HG03175 (cell line): Measurements from ENCODE around the gene SPC25.
A peak's percentile ranks its signal among the peaks of the same experiment; 100 is the strongest.
"Not testable (repeated sequence)": the region's sequence is repeated elsewhere in the genome, so short reads cannot be mapped to it uniquely, and the experiment has no call there.

Experiments used
- ATAC-seq: cut with Tn5 transposase; IDR thresholded peaks from one replicate; pipeline ENCODE4 v1.9.1; 2021; ENCODE audit warnings: mild to moderate bottlenecking, moderate library complexity; ENCODE audit not compliant: unreplicated experiment

SPC25 gene, protein sequence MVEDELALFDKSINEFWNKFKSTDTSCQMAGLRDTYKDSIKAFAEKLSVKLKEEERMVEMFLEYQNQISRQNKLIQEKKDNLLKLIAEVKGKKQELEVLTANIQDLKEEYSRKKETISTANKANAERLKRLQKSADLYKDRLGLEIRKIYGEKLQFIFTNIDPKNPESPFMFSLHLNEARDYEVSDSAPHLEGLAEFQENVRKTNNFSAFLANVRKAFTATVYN

DNA sequence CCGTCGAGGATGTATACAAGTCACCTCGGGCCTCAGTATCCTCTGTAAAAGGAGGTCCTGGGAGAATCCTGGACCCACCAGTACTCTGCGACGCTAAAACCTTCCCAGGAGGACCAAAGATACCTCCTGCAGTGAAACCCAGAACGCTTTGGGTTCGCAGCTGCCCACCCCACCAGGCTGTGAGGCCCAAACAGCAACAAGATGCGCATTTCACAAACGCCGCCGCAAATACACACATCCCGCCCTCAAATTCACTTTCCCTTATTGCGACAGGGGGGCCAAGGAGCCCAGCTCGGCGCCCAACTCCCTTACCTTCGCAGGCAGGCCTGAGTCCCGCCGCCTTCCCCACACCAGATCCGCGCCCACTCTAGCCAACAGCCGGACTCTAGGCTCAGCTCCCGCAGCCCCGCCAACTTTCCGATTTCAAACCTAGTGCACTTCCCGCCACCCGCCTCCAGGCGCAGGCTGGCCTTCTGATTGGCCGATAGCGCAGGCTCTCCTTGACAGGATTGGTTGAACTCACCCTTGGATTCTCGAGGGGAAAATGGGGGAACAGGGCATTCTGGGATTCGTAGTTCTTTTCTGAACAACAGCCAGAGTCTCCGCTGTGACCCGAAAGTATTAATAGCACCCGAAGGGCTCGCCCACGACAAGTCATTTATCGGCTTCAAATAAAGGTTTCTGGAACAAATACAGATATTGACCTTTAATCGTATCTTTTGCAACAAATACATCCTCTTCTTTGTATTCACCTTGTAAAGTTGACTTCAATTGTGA lies at the start of gene SPC25:
Gene SPC25 (minus strand): TSS at position 425 of the 777 bp plus-strand sequence. CDS start 911 bp downstream, outside the sequence.
- ATAC-seq: peak; percentile 100

DNA sequence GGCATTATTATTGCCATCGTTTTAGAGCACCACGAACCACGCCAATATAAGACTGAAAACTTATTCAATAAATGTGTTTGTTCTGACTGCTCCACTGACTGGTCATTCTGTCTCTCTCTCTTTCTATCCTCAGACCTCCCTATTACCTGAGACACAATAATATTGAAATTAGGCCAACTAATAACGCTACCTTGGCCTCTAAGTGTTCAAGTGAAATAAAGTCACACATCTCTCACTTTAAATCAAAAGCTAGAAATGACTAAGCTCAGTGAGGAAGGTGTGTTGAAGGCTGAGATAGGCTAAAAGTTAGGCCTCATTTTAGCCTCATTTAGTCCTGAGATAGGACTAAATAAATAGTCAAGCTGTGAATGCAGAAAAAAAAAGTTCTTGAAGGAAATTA lies 49.7 kb upstream of the SPC25 start:
- peak; percentile 59 for ATAC-seq

DNA sequence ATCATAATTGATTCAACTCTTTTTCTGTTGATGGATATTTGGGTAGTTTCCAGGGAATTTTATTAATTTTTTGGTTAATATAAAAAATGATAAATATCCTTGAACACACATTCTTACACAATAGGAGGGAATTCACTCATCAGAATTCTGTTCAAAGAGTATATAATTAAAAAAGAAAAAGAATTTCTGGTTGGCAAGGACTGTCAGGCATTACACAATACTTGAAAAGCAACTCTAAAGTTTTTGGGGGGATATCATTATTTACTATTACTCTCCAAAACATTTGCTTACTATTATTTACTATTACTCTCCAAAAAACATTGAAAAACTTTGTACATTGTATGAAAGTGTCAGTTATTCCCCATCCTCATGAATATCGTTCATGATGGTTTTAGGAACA lies 48.8 kb upstream of the SPC25 start:
- ATAC-seq: no peak

DNA sequence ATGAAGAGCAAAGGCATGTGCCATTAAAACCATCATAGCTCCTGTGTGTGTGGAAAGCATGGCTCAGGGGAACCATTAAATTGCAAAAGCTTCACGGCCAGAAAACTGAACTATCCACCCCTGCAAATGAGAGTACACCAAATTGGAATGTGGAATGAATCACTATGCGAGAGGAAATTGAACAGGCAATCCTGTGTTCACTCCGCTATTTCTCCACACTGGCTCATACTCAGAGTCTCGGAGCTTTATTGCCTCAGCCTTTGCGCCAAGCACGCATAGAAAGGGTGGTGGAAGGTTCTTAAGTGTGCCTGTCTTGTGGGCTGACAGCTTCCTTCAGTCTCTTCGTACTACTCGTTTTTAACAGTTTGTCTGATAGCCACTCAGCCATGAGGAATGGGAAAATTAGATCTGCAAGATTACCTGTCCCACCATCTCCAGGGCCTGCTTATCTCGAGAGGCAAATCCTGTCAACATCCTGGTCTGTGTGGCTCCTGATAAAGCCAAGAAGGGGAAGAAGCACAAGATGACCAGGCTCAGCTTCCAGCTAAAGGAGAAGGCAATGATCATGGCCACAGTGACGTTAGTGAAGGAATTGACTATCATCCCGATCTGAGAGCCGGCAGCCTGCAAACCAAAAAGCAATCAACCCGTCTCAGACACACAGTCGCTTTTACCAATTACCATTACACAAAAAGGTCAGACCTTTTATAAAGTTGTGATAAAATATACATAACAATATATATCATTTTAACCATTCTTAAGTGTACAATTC lies 45.8 kb upstream of the SPC25 start:
- no peak for ATAC-seq

DNA sequence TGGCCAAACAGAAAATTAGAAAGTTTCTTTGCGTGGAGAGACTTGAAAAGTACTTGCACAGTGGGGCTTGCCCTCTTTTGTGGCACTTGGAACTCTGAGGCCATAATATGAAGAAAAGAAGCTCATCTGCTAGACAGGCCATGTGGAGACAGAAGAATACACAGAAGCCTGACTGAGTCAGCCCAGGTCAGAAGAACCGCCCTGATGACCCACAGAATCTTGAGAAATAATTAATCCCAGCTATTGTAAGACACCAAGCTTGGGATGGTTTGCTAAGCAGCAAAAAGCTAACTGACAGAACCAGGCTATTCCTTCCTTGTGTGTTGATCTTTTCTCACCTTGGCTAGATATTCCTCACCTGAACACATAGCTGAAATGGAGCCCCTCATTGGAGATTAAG lies 44.6 kb upstream of the SPC25 start:
- no peak for ATAC-seq

DNA sequence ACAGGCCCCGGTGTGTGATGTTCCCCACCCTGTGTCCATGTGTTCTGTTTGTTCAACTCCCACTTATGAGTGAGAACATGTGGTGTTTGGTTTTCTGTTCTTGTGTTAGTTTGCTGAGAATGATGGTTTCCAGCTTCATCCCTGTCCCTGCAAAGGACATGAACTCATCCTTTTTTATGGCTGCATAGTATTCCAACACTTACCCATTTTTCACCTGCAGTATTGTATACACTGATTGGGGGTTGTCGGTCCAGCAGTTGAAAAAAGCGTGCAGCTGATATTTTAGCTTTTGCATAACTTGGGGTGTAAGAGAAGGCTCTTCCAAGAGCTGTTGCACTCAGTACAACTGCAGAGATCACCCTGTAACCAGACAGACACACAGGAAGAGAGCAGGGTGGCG lies 41.9 kb upstream of the SPC25 start:
- not testable (repeated sequence) for ATAC-seq

DNA sequence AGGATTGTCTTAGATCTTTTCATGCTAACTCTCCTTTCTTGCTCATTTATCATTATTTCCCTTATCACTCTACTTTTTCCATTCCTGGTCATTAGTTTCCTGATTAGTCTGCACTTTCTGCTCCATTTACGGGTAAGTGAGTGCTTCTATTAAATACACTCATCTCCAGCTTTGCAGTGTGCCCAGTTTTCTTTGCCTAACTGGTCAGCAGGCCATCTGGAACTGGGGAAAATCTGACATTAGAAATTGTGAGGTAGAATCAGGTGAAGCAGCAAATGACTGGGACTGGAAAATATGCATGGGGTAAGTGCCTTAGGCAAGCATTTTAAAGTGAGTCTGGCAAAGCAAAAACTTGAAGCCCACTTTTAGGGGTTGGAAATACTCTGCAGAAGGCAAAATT lies 40.0 kb upstream of the SPC25 start:
- no peak for ATAC-seq

DNA sequence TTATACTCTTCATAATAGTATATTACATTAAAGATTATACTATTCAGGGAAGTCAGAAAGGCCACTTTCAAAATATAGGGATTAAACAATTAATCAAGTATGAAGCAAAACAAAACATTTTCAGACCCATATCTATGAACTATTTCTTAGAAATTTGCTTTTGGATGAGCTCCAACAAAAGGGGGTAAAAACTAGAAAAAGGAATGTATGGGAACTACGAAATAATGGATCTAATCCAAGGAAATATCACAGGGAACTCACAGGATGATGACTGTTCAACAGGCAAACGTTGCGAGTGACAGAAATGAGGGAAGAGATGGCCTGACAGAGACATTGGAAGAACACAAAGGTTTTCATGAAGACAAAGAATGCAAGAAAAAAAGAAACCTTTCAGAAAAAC lies 38.8 kb upstream of the SPC25 start:
- ATAC-seq: no peak

DNA sequence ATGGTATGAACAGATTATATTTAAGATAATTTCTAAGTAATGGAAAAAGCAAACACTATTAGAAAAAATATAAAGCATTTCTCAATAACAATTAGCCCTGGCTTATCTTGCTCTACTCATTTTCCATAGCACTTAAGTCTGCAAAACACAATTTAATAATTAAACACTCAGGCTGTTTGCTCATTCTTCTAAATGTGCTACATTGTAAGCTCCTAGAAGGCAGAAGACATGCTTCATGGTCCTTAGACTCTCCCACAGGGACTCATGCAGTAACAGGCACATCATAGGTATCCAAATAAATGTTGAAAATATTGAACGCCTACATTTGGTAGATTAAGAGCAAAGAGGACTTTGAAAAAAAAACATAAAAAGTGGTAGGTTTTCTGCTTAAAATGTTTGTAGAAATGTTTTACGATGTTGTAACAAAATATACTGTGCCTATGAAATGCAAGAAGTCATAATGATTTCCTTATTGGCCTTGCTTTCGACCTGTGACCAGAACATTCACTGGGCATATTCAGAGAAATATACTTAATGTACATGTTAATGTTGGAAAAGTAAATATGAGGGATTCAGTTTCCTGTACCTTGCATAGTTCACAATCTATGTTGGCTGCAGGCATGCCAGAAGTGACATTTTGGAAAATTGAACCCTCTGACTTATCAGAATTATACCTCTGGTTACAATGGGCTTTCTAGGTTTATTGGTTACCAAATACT lies 38.0 kb upstream of the SPC25 start:
- ATAC-seq: no peak

DNA sequence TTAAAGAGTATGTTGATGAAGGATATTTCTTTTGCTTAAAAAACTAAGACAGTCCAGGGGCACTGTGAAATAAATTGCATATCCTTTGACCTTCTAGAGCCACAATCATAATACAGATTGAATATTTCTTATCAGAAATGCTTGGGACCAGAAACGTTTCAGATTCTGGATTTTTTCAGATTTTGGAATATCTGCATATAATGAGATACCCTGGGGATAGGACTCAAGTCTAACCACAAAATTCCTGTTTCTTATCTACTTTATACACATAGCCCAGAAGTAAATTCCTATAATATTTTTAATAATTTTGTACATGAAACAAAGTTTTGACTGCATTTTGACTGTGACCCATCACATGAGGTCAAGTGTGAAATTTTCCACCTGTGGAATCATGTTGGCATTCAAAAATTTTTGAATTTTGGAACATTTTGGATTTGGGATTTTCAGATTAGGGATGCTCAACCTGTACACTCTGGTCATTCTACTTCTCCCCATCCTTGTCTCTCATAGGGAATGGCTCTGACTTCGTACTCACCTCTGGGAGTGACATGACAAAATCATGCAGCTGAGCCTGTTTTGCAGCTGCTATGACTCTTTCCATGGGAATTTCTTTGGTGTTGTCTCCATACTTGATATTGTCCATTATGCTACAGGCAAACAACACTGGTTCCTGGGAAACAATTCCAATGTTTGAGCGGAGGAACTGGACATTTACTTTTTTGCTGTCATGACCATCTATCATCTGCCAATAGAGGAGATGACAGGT lies 36.6 kb upstream of the SPC25 start:
- no peak for ATAC-seq

DNA sequence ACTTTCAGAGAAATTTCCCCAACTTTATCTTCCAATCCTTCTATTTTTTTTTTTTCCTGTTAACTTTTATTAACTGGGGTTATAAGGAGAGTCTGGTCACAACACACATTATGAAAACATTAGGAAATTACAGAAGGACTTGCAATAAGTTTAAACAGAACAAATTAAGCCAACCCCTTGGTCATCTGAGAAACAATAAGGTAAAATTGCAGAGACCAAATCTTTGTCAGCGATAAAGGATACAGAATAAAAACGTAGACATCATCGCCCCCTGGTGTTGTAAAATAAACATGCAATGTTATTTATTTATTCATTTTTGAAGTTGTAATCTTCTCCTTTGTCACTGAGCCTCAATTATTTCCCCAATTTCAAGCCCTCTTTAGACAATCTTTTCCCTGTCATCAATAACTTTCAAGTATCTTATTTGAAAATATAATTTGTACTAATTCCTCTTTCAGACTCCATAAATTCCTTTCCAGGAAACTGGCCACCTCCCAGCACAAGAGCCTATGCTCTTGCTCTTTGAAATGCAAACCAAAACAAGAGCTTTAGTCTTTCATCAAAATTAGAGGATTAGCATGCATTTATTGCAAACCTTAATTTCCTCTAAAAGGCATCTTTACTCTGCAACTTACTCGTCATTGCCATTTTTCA lies 30.4 kb upstream of the SPC25 start:
- peak; percentile 47 for ATAC-seq

DNA sequence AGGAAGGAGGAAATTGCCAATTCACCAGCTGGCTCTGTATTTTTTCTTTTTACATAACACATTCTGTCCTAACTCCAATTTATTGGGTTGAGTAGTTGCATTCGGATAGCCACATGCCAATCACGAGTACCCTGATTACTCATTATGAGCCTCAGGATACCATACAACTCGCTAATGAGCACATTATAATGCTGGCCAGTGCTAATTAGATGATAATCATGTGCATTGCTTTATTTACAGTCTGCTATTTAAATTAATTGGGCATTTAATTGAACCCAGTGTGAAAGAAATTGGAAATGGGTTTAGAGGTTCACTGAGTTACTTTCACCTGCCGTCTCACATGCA lies 26.1 kb upstream of the SPC25 start:
- ATAC-seq: no peak

DNA sequence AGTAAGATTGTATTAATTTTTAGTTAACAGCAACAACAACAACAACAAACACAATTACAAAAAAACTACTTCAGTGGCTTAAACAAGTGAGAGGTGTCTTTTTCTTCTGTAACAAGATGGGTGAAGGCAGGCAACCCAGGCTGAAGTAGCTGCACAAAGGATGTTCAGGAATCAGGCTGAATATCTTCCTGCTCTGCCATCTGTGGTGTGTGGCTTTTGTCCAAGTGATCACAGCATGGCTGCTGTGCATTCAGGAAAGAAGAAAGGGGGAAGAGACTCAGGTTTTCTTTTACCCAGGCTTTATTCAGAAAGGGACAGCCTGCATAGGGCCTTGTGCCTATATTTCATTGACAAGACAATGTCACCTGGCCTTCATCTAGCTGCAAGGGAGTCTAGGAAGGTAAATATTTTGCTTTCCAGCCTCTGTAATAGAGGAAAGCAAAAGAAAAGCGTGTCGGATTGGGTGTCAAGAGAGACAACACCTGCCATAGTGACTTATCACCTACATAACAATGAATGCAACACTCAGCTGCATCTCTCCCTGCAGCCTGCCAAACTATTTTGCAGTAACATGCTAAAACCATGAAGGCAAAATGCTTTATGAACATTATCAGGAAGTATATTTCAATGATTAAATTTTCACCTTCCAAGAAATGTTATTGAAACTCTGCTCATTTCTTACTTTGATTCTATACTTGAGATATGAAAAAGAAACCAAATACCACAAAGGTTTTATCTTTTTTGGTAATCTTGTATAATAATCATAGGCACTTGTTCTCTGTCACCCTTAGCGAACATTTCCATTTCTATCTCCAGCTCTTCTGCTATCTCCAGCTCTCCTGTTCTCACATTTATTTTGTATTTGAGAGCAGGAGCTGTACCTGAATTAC lies 25.5 kb upstream of the SPC25 start:
- no peak for ATAC-seq

DNA sequence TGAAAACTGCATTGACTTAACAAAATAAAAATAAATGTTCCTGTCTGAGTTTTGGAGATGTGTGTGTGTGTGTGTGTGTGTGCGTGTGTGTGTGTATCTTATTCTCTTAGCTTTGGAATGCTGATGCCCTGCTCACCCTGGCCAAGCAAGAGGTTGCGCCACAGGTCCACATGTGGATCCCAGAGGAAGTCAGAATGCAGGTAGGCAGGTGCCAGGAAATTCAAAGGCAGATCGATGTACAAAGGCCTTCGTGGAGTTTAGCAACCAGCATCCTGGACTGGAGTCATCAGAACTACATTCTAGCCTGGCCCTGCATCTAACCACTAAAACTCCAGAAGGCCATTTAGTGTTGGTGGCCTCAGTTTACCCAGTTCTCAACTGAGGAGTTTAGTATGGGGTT lies 23.3 kb upstream of the SPC25 start:
- ATAC-seq: no peak

DNA sequence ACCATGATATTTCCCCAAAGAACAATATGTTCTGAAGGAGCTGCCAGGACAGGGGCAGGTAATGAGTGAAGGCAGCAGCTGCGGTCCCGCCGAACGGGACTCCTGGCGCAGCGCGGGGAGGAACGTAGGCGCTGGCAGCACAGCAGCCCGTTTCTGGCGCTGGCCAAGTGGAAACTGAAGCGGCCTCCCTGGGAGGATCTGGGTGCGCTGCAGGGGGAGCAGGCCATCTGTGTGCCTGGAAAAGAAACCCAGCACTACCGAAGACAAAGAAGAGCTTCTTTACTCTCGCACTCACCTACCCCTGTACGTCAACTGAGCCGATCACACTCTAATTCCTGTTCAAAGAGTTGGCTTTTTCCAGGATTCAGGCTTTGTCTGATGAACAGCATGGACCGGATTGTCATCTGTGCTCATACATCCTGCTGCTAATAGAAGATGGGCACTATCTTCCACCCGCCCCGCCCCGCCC lies 22.7 kb upstream of the SPC25 start:
- ATAC-seq: no peak

DNA sequence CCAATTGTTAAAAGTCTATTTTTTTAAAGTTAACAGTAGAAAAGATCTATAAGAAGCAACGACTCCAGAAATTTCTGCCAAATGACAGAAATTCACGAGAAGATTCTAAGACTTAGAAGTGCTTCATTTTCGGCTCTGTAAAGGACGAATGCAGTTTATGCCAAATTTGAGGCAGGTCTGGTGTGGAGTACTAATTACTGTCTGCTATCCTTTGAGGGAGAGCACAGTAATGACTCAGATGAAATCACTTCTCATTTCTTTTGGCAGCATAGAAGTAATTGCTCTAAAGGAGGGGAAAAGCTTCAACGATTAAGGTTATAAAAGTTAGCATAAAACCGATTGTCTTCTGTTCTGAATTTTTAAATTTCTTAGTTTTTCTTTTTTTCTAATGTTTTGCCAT lies 22.2 kb upstream of the SPC25 start:
- ATAC-seq: no peak

DNA sequence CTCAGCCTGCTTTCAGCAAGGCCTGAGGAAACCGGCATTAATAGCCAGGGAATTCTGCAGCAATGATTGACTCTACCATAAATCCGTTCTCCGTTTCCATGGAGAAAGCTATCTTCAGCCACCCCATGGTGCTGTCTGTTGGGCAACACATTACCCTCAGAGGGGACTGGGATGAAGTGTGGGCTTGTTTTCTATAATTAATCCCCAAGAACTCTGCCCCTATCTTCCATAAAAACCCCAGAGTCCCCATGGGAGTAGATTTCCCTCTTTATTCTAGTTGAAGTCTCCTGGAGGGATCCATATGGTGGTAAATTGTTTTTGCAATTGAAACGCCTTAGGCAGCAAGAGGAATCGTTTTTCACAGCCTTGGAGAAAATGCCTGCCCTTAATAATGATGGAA lies 20.1 kb upstream of the SPC25 start:
- ATAC-seq: no peak

DNA sequence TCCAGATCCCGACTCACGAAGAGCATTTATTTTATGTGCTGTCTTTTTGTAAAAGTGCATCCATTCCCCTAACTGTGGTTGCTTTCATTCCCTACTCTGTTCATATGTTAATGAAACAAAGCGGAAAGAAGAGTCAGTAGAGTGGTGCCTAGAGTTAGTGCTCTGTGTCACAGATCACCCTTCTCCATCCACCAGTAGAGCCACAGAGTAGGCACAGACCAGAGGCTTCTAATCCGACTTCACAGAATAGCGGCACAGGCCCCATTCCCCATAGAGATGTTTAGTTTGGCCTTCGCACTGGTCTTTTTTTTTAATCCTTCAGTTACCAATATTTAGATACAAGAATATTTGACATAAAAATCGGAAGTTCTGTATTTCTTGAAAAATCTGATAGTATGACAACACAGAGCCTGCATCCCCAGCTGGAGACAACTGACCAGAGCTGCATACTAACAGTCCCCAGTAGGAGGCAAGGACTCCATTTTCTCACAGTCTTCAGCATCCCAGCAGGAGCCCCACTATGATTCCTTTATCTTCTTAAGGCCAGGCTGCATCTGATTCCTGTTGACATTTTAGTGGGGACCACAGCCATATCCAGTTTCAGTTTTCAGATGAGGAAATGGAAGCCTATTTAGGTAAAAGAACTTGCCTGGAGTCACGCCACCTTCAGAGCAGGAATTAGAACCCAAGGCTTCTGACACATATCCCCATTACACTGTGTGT lies 17.9 kb upstream of the SPC25 start:
- no peak for ATAC-seq
